ENCODE results near the gene CR2.

The CR2 gene

GRCh38 chr1:207458414-207458813, 4.3 kb downstream of the CR2 start:
- no peak for TF ChIP-seq CTCF (IDR thresholded peaks at IDR 0.05)

DNA sequence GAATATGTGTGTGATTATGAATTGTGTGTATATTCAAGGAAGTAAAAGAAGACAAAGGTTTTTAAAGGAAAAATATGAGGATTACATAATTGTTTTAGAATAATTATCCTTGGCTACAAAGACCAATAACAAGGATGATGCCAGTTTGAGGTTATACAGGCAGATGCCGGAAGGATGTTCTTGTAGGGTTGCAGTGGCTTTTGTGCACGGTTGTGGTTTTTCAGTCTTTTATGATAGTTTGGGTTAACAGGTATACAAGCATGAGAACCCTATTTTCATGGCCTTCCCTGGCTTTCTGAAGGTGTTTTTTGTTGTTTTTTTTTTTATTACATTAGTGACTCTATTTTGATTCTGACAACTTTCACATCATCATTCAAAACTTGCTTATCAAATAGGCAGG, 4.9 kb downstream of the CR2 start:
- TF ChIP-seq CTCF (IDR thresholded peaks at IDR 0.05) = no peak

DNA sequence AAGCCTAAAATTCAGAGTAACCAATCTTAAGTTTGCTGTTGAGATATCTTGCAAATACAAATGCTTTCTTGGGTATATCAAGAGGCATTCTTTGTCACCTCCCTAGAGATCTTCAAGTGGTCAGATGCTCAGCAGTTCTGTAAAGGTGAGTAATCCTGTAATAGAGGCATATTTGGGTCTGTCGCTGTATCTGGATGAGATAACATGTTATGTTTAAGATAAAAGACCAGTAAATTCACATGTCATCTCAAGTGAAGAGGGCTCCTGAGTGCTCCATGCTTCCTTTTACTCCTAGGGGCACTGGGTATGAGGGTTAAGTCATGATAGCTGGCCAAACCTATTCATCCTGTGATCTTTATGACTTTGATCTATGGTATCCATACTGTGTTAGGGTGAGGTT, 7.5 kb downstream of the CR2 start:
- TF ChIP-seq CTCF (IDR thresholded peaks at IDR 0.05) = no peak

- TF ChIP-seq CTCF (IDR thresholded peaks at IDR 0.05) = no peak
Measured at GRCh38 chr1:207462535-207462934, 8.4 kb downstream of the CR2 start.

- TF ChIP-seq CTCF (IDR thresholded peaks at IDR 0.05) = no peak
Measured at GRCh38 chr1:207463021-207463420, 8.9 kb downstream of the CR2 start.

- TF ChIP-seq CTCF (IDR thresholded peaks at IDR 0.05) = no peak
Measured at GRCh38 chr1:207463571-207463970, 9.4 kb downstream of the CR2 start.

DNA sequence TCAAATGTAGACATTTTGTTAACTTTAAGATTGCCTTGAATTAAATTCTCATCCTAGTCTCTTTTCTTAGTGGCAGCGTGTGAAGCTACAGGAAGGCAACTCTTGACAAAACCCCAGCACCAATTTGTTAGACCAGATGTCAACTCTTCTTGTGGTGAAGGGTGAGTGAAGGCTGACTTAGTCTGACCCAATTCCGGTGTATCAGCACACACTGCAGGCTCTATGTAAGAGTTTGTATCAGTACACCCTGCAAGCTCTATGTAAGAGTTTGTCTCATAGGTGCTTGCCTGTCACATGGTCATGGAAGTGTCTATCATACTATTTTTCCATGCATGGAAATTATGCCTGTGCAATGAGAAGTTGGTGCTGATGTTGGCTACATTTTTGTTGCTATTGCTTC, 16.8 kb downstream of the CR2 start:
- no peak for TF ChIP-seq CTCF (IDR thresholded peaks at IDR 0.05)

DNA sequence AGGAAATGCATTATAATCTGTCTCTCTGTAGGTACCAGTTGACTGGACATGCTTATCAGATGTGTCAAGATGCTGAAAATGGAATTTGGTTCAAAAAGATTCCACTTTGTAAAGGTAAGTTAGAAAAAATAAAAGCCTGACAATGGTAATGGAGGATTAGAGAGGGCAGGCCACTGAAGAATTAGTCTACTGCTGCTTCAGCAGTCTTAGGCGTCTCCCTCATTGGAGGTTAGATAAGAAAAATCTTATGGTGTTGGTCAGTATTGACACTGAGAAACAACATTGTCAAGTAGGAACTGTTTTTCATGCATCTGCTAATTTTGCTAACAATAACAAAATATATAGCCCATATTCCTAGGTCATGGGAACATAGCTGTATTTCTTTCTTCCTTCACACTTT, 20.1 kb downstream of the CR2 start:
- no peak for TF ChIP-seq CTCF (IDR thresholded peaks at IDR 0.05)
